Stimulated activated CD4-positive, alpha-beta T cell treated with anti-CD3 and anti-CD28 coated beads, Interleukin-1b, Interleukin-23, amount 100 ng/mL, for 1 hour (primary cell): Measurements from ENCODE around the gene CCDC154.

Experiments used
- DNase-seq, 2 donors: peaks; one replicate each; pipeline ENCODE4 v3.0.0-alpha.2; 2020; ENCODE audit warnings: low read depth in 2 of 2

The CCDC154 gene

GRCh38 chr16:1385232-1385631 lies 59.1 kb downstream of the CCDC154 start:
- no peak for DNase-seq
